Epithelial cell of proximal tubule (primary cell): ENCODE data around the gene IQCE. TPM values are rescaled to one million over a fixed set of nuclear protein-coding genes. Genes with fewer than 3 reads are reported as not detected.
"Not testable (repeated sequence)": the region's sequence is repeated elsewhere in the genome, so short reads cannot be mapped to it uniquely, and the experiment has no call there.

Source experiments
- DNase-seq: peaks from one replicate; pipeline ENCODE4 v3.0.0-alpha.2; 2011; ENCODE audit warnings: low read depth
- H3K4me3 ChIP-seq: 2 replicates; pipeline ENCODE4 v1.5.1; 2011; ENCODE audit warnings: low read depth, mild to moderate bottlenecking, low read length
- total RNA-seq: library from RNA; depleted of rRNA; stranded (reverse); fragments of >200 nt; gene quantifications from 2 replicates; pipeline ENCODE4 v1.2.3, GENCODE V29; 2015
- TF ChIP-seq, protein P1 (sequence below): conservative IDR thresholded peaks from 2 replicates; pipeline ENCODE4 v1.5.1; 2012; ENCODE audit warnings: low read depth, mild to moderate bottlenecking, low read length

The IQCE gene
- total RNA-seq, 1 donor from 2014 or later: 25.0 TPM

DNA sequence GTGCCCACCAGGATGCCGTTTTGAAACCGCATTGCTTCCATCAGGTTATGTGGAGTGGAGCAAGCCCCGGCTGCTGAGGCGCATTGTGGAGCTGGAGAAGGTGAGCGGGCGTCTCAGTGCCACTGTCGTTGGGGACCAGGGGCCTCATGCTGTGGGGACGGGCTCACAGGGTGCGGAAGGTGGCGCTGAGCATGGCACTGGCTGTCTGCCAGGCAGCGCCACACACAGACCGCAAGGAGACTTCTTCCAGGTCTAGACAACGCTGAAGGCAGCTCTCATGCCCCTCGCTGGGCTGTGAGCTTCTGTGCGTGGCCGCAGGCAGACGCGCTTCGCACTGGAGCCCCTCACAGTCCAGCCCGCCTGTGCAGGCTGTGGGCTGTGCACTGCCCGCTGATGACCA is 29.0 kb downstream of the IQCE start:
- no peak for DNase-seq
- H3K4me3 ChIP-seq: no peak overlapping the region
- TF ChIP-seq, protein P1, sequence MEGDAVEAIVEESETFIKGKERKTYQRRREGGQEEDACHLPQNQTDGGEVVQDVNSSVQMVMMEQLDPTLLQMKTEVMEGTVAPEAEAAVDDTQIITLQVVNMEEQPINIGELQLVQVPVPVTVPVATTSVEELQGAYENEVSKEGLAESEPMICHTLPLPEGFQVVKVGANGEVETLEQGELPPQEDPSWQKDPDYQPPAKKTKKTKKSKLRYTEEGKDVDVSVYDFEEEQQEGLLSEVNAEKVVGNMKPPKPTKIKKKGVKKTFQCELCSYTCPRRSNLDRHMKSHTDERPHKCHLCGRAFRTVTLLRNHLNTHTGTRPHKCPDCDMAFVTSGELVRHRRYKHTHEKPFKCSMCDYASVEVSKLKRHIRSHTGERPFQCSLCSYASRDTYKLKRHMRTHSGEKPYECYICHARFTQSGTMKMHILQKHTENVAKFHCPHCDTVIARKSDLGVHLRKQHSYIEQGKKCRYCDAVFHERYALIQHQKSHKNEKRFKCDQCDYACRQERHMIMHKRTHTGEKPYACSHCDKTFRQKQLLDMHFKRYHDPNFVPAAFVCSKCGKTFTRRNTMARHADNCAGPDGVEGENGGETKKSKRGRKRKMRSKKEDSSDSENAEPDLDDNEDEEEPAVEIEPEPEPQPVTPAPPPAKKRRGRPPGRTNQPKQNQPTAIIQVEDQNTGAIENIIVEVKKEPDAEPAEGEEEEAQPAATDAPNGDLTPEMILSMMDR: no peak

DNA sequence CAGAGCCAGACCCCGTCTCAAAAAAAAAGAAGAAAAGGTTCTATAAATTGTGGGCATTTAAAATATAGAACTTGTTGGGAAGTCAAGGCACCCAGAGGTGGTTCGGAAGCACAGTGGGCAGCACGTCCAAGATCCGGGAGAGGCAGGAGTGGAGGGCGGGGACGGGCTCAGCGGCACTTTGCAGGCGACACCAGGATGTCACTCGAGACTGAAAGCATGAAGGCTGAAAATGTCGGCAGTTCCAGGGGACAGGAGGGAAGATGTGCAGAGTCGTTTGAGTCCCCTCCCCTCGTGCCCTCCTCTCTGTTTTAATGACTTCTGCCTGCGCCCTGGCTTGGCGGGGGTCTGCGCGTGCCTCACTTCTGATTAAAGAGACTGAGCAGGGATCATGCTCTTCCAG is 30.6 kb downstream of the IQCE start:
- H3K4me3 ChIP-seq: no peak overlapping the region
- no peak for DNase-seq
- TF ChIP-seq, protein P1: no peak

GRCh38 chr7:2589941-2590340 is 31.2 kb downstream of the IQCE start:
- not testable (repeated sequence) for DNase-seq, H3K4me3 ChIP-seq

GRCh38 chr7:2592375-2592865 is 33.6 kb downstream of the IQCE start:
- H3K4me3 ChIP-seq: no peak overlapping the region
- TF ChIP-seq, protein P1: no peak
- DNase-seq: no peak

- TF ChIP-seq, protein P1: no peak
- no peak for DNase-seq
- no peak overlapping the region for H3K4me3 ChIP-seq
These were observed 34.4 kb downstream of the IQCE start for GRCh38 chr7:2593036-2593727.

GRCh38 chr7:2594599-2594998 is 35.8 kb downstream of the IQCE start:
- TF ChIP-seq, protein P1: no peak
- no peak for DNase-seq
- no peak overlapping the region for H3K4me3 ChIP-seq

DNA sequence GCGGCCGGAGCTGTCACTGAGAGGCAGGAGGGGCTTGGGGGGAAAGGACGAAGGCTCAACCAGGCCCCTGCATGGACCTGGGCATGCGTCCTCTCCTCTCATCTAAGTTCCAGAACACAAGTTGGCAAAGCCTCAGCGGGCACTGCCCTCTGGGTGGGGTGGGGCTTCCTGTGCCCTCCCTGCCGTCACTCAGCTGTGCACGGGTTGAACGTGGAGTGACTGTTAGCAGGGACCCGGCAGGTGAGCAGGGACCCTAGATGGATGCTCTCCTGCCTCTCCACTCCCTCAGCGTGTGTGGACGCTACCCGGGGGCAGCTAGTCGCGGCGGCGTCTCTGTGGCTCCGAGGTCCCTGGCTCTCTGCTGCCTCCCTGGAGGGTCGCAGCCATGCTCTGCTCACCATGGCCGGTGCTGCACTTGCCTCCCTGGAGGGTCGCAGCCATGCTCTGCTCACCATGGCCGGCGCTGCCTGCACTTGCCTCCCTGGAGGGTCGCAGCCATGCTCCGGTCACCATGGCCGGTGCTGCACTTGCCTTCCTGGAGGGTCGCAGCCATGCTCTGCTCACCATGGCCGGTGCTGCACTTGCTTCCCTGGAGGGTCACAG is 36.6 kb downstream of the IQCE start:
- TF ChIP-seq, protein P1: no peak
- H3K4me3 ChIP-seq: no peak overlapping the region
- DNase-seq: no peak
